Stimulated activated naive CD4-positive, alpha-beta T cell treated with Interleukin-2 at 50 U/mL for 16 hours (primary cell): ENCODE measurements around the gene MSI2.

ENCODE experiments used
- DNase-seq: peaks from one replicate; lab custom pipeline; 2025; lab: John Stamatoyannopoulos, UW

The MSI2 gene

GRCh38 chr17:57270801-57271245, 14.5 kb downstream of the MSI2 start:
- DNase-seq = no peak

GRCh38 chr17:57271821-57272220, 15.5 kb downstream of the MSI2 start:
- no peak for DNase-seq

GRCh38 chr17:57273490-57273889, 17.2 kb downstream of the MSI2 start:
- no peak for DNase-seq

- DNase-seq = no peak
These were observed 17.8 kb downstream of the MSI2 start for GRCh38 chr17:57274162-57274561.

- DNase-seq = no peak
These were observed 18.9 kb downstream of the MSI2 start for GRCh38 chr17:57275071-57275764.

- DNase-seq = no peak
These were observed 20.3 kb downstream of the MSI2 start for GRCh38 chr17:57276621-57277020.

- no peak for DNase-seq
These were observed 21.7 kb downstream of the MSI2 start for GRCh38 chr17:57277923-57278604.

GRCh38 chr17:57278740-57279387, 22.5 kb downstream of the MSI2 start:
- no peak for DNase-seq

- no peak for DNase-seq
These were observed 23.1 kb downstream of the MSI2 start for GRCh38 chr17:57279432-57279831.

- no peak for DNase-seq
These were observed 25.6 kb downstream of the MSI2 start for GRCh38 chr17:57281887-57282286.

GRCh38 chr17:57282296-57282695, 26.0 kb downstream of the MSI2 start:
- no peak for DNase-seq

GRCh38 chr17:57283203-57283971, 27.1 kb downstream of the MSI2 start:
- DNase-seq = no peak

GRCh38 chr17:57284583-57284982, 28.3 kb downstream of the MSI2 start:
- no peak for DNase-seq

GRCh38 chr17:57284984-57285646, 28.8 kb downstream of the MSI2 start:
- DNase-seq = peak; percentile 46

GRCh38 chr17:57285701-57286100, 29.4 kb downstream of the MSI2 start:
- DNase-seq = no peak

- no peak for DNase-seq
These were observed 30.2 kb downstream of the MSI2 start for GRCh38 chr17:57286399-57287105.

GRCh38 chr17:57288040-57288772, 31.9 kb downstream of the MSI2 start:
- DNase-seq = no peak

GRCh38 chr17:57288773-57289121, 32.4 kb downstream of the MSI2 start:
- DNase-seq = no peak

- no peak for DNase-seq
These were observed 32.8 kb downstream of the MSI2 start for GRCh38 chr17:57289130-57289529.

- DNase-seq = no peak
These were observed 33.3 kb downstream of the MSI2 start for GRCh38 chr17:57289613-57290012.

- DNase-seq = no peak
These were observed 34.7 kb downstream of the MSI2 start for GRCh38 chr17:57290981-57291380.
